H1 (cell line): ENCODE measurements around the gene SEMA6D. TPM values are rescaled to one million over a fixed set of nuclear protein-coding genes. Genes with fewer than 3 reads are reported as not detected.

ENCODE experiments used
- CTCF ChIA-PET: fragments of 300-600 bp; sonication (Branson Sonifier 250); formaldehyde crosslinking; loops from one replicate; lab custom pipeline; 2021; ENCODE audit not compliant: partially characterized antibody; lab: Charles Lee
- POLR2A ChIA-PET: fragments of 300-600 bp; sonication (Branson Sonifier 250); formaldehyde crosslinking; loops from one replicate; lab custom pipeline; 2021; ENCODE audit warnings: inconsistent platforms; ENCODE audit not compliant: partially characterized antibody; lab: Charles Lee
- DNase-seq, 2 experiments: peaks; one replicate each; pipeline versions ENCODE4 v3.0.0 to v3.0.0-alpha.2; 2010 to 2022; ENCODE audit warnings: low spot score in 2 of 2, low read depth in 1 of 2, mixed read lengths in 1 of 2
- FAIRE-seq: peaks from 2 replicates; lab custom pipeline; 2011; peaks lifted over from hg19 to GRCh38; lab: Jason Lieb, UNC
- H2AFZ ChIP-seq: 2 replicates; pipeline ENCODE4 v1.8.1; 2012; ENCODE audit warnings: low read length, inconsistent platforms
- H2AK5ac ChIP-seq: 2 replicates; pipeline ENCODE4 v1.6.1; 2013; ENCODE audit warnings: low read depth, low read length
- H2BK120ac ChIP-seq: replicated peaks from 2 replicates; pipeline ENCODE3; 2013; ENCODE audit warnings: low read depth, low read length, inconsistent platforms
- H2BK12ac ChIP-seq: 2 replicates; pipeline ENCODE4 v1.6.1; 2013; ENCODE audit warnings: low read depth, low read length
- H2BK15ac ChIP-seq: 2 replicates; pipeline ENCODE4 v1.6.1; 2013; ENCODE audit warnings: low read length
- H2BK20ac ChIP-seq: 2 replicates; pipeline ENCODE4 v1.6.1; 2013; ENCODE audit warnings: low read length
- H2BK5ac ChIP-seq: 2 replicates; pipeline ENCODE4 v1.6.1; 2013; ENCODE audit warnings: low read depth, low read length
- H3K14ac ChIP-seq: 2 replicates; pipeline ENCODE4 v1.6.1; 2013; ENCODE audit warnings: inconsistent platforms; ENCODE audit not compliant: insufficient read length
- H3K18ac ChIP-seq: 2 replicates; pipeline ENCODE4 v1.6.1; 2013; ENCODE audit warnings: low read length; ENCODE audit errors: extremely low read depth
- H3K23ac ChIP-seq: 2 replicates; pipeline ENCODE4 v1.6.1; 2013; ENCODE audit warnings: inconsistent platforms; ENCODE audit not compliant: insufficient read length
- H3K23me2 ChIP-seq: 2 replicates; pipeline ENCODE4 v1.6.1; 2013; ENCODE audit warnings: low read depth, low read length
- H3K27ac ChIP-seq: 2 replicates; pipeline ENCODE4 v1.6.1; 2011; ENCODE audit warnings: low read depth, low read length, inconsistent platforms
- H3K27me3 ChIP-seq, 4 experiments: replicated peaks in 1 of 4; 1 replicate in 1 of 4; 2 replicates in 3 of 4; pipeline versions ENCODE4 v1.6.1 to v1.8.1; 2011 to 2013; ENCODE audit warnings: low read length in 3 of 4, mild to moderate bottlenecking in 3 of 4, inconsistent platforms in 2 of 4, mixed read lengths in 2 of 4, moderate library complexity in 1 of 4; ENCODE audit not compliant: control insufficient read depth in 3 of 4, insufficient read depth in 3 of 4; ENCODE audit errors: extremely low read depth in 1 of 4
- H3K36me3 ChIP-seq, 4 experiments: 2 replicates each; pipeline versions ENCODE4 v1.6.1 to v1.8.1; 2011 to 2013; ENCODE audit warnings: mild to moderate bottlenecking in 4 of 4, low read length in 3 of 4, moderate library complexity in 2 of 4, control low read depth in 1 of 4, inconsistent platforms in 1 of 4; ENCODE audit not compliant: insufficient read depth in 4 of 4, control insufficient read depth in 2 of 4
- H3K4ac ChIP-seq: replicated peaks from 2 replicates; pipeline ENCODE3; 2013; ENCODE audit warnings: low read length, low read depth, mixed read lengths, inconsistent platforms; ENCODE audit not compliant: insufficient read length
- H3K4me1 ChIP-seq, 4 experiments: replicated peaks in 1 of 4; 1 replicate in 1 of 4; 2 replicates in 3 of 4; pipeline versions ENCODE4 v1.6.1 to v1.8.1; 2011 to 2013; ENCODE audit warnings: low read length in 3 of 4, inconsistent platforms in 2 of 4, mixed read lengths in 1 of 4; ENCODE audit not compliant: insufficient read depth in 4 of 4, control insufficient read depth in 3 of 4
- H3K4me2 ChIP-seq, 2 experiments: 2 replicates each; pipeline versions ENCODE4 v1.6.1 to v1.8.1; 2011 to 2013; ENCODE audit warnings: low read depth in 2 of 2, low read length in 2 of 2, control low read depth in 1 of 2, inconsistent platforms in 1 of 2, mild to moderate bottlenecking in 1 of 2; ENCODE audit not compliant: insufficient read depth in 1 of 2
- H3K4me3 ChIP-seq, 4 experiments: fragments of 200-600, 300-600 bp in 1 of 4; sonication (generic), shearing (Covaris generic), sonication (Bioruptor Twin) in 1 of 4; 2 replicates each; pipeline versions ENCODE4 v1.5.1 to v1.8.1; 2011 to 2016; ENCODE audit warnings: low read length in 4 of 4, low read depth in 3 of 4, control low read depth in 2 of 4, inconsistent platforms in 2 of 4, mild to moderate bottlenecking in 2 of 4, mixed read lengths in 1 of 4, moderate library complexity in 1 of 4; ENCODE audit not compliant: insufficient read depth in 2 of 4; ENCODE audit errors: extremely low read depth in 1 of 4
- H3K56ac ChIP-seq: replicated peaks from 2 replicates; pipeline ENCODE3; 2013; ENCODE audit warnings: low read depth, mild to moderate bottlenecking, mixed read lengths, low read length, inconsistent platforms; ENCODE audit not compliant: insufficient read length
- H3K79me1 ChIP-seq: 2 replicates; pipeline ENCODE4 v1.6.1; 2013; ENCODE audit warnings: low read depth, low read length, control low read depth
- H3K79me2 ChIP-seq, 2 experiments: 2 replicates each; pipeline versions ENCODE4 v1.6.1 to v1.8.1; 2012 to 2013; ENCODE audit warnings: low read length in 2 of 2, mild to moderate bottlenecking in 2 of 2, inconsistent platforms in 1 of 2; ENCODE audit not compliant: insufficient read depth in 2 of 2, control insufficient read depth in 1 of 2
- H3K9ac ChIP-seq, 4 experiments: replicated peaks in 1 of 4; 1 replicate in 1 of 4; 2 replicates in 3 of 4; pipeline versions ENCODE4 v1.6.1 to v1.8.1; 2011 to 2013; ENCODE audit warnings: low read depth in 3 of 4, low read length in 3 of 4, control low read depth in 2 of 4, mild to moderate bottlenecking in 2 of 4, moderate library complexity in 2 of 4, inconsistent platforms in 1 of 4; ENCODE audit errors: extremely low read depth in 1 of 4
- H3K9me3 ChIP-seq, 2 experiments: 2 replicates each; pipeline versions ENCODE4 v1.6.1 to v1.8.1; 2012 to 2013; ENCODE audit warnings: mild to moderate bottlenecking in 2 of 2, moderate library complexity in 2 of 2, control low read depth in 1 of 2, inconsistent platforms in 1 of 2, low read depth in 1 of 2, low read length in 1 of 2, mixed read lengths in 1 of 2; ENCODE audit not compliant: insufficient read depth in 2 of 2
- H4K20me1 ChIP-seq, 2 experiments: replicated peaks in 1 of 2; 2 replicates each; pipeline versions ENCODE3 to v1.8.1; 2011 to 2013; ENCODE audit warnings: inconsistent platforms in 2 of 2, low read length in 2 of 2, mild to moderate bottlenecking in 1 of 2; ENCODE audit not compliant: insufficient read depth in 2 of 2, control insufficient read depth in 1 of 2
- H4K5ac ChIP-seq: 2 replicates; pipeline ENCODE4 v1.6.1; 2013; ENCODE audit warnings: low read length, low read depth, mixed read lengths, inconsistent platforms; ENCODE audit not compliant: insufficient read length
- H4K8ac ChIP-seq: 2 replicates; pipeline ENCODE4 v1.8.0; 2013; ENCODE audit warnings: mild to moderate bottlenecking, moderate library complexity, low read length, inconsistent platforms; ENCODE audit not compliant: insufficient read depth; ENCODE audit errors: extremely low read depth
- H4K91ac ChIP-seq: replicated peaks from 2 replicates; pipeline ENCODE3; 2013; ENCODE audit warnings: low read length, mixed read lengths, inconsistent platforms; ENCODE audit not compliant: insufficient read length
- EGR1 ChIP-seq: IDR thresholded peaks from 2 replicates; pipeline ENCODE4 v1.6.1; 2011; ENCODE audit warnings: low read depth, low read length, borderline replicate concordance
- EZH2 ChIP-seq: fragments of 200-600 bp; sonication (generic); IDR thresholded peaks from 2 replicates; pipeline ENCODE4 v1.7.1; 2012; ENCODE audit warnings: low read depth, mild to moderate bottlenecking, moderate library complexity, low read length, inconsistent platforms; ENCODE audit not compliant: severe bottlenecking
- MAFK ChIP-seq: IDR thresholded peaks from 2 replicates; pipeline ENCODE4 v1.6.1; 2012; ENCODE audit warnings: low read depth, mild to moderate bottlenecking, improper control_type of control experiment, low read length
- RBBP5 ChIP-seq: IDR thresholded peaks from 2 replicates; pipeline ENCODE4 v1.7.1; 2012; ENCODE audit warnings: low read depth, mild to moderate bottlenecking, inconsistent platforms, low read length, moderate library complexity, borderline replicate concordance
- SRF ChIP-seq: IDR thresholded peaks from 2 replicates; pipeline ENCODE4 v1.6.1; 2011; ENCODE audit warnings: mild to moderate bottlenecking, low read depth, low read length, moderate library complexity
- TAF7 ChIP-seq: optimal IDR thresholded peaks from 2 replicates; pipeline ENCODE3; 2011; ENCODE audit warnings: low read depth, mild to moderate bottlenecking, inconsistent platforms, low read length, moderate library complexity, borderline replicate concordance
- ZNF274 ChIP-seq: IDR thresholded peaks from 2 replicates; pipeline ENCODE4 v1.7.0; 2012; ENCODE audit warnings: low read length, borderline replicate concordance; ENCODE audit errors: extremely low read depth
- WGBS, 2 experiments: shearing (Covaris generic) in 1 of 2; methylation state at CpG; one replicate each; pipeline versions ENCODE4 v1.1.6 to v1.1.7; 2013 to 2015; ENCODE audit warnings: low lambda C conversion rate in 2 of 2, mixed read lengths in 2 of 2, inconsistent platforms in 1 of 2, low coverage in 1 of 2, missing lambda C conversion rate in 1 of 2; ENCODE audit not compliant: insufficient replicate concordance in 2 of 2, insufficient coverage in 1 of 2, insufficient read length in 1 of 2; ENCODE audit errors: extremely low coverage in 1 of 2, missing lambda C conversion rate in 1 of 2; 5-methylcytosine and 5-hydroxymethylcytosine counted together
- polyA plus RNA-seq, 7 experiments: library from polyadenylated mRNA; depleted of rRNA in 3 of 7; stranded (reverse) in 5 of 7; unstranded in 2 of 7; fragments of >200 nt in 5 of 7; fragments of 200-250 nt in 2 of 7; gene quantifications; 1 replicate in 5 of 7; 2 replicates in 1 of 7; 4 replicates in 1 of 7; pipeline versions ENCODE4 v1.2.1 to v1.2.3, GENCODE V29; 2011 to 2013; ENCODE audit warnings: missing spikeins in 2 of 7, mixed read lengths in 2 of 7
- total RNA-seq: library from RNA; stranded (reverse); fragmentation: NEBNext Ultra II Directional; extraction: Animal tissue kit (Norgen Biotek cat#: 25700); gene quantifications from 2 replicates; pipeline ENCODE4 v1.2.1, GENCODE V29; 2021
- TF ChIP-seq, protein P1 (sequence below): IDR thresholded peaks from 2 replicates; pipeline ENCODE4 v1.6.1; 2011; ENCODE audit warnings: low read depth, mild to moderate bottlenecking, low read length; ENCODE audit not compliant: insufficient read depth
- TF ChIP-seq, protein P2 (sequence below): IDR thresholded peaks from 2 replicates; pipeline ENCODE4 v1.6.1; 2012; ENCODE audit warnings: inconsistent platforms

Gene SEMA6D
- total and polyA plus RNA-seq, 2 of the 8 experiments (the other 6 are each of a cell fraction or from before 2014, with no cell fraction given): 2.2 to 3.8 TPM

DNA sequence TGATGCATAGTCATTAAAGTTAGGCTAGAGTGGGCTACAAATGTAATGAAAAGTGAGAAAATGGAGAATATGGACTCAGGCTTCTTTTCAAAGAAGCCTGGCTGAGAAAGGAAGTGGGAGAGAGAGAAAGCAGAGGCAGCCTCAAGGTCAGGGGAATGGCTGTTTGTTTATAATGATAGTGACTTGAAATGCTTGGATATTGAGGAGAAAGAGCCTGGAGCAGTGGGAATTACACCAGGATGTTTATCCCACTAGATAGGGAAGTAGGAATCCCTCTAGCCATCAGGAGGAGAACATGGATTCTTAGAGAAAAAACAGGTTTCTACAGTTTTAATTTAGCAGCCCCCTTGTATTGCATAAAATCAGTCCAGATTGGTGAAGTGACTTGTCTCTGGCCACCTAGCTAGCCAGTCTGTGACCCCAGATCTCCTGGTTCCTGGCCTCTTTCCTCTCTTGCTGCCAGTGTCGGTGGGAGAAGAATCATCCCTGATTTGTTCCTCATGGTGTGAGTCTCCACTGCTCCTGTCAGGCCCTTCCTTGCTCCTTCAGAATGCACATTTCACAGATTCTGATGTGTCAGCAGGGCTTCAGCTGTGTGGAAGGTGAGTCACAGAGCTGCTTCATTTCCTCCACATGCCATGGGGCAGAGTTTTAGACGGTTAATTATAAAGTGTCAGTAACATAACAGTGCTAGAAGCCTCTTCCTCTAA, 32.9 kb downstream of the SEMA6D start:
- Histone ChIP-seq H2BK20ac (no peak overlapping the region), H4K91ac (no peak overlapping the region), H3K4me1 (no peaks in the 10 kb centered on the region), H3K4ac (no peak overlapping the region), H3K14ac (no peak overlapping the region), H4K20me1 (no peaks in the 10 kb centered on the region), H3K9ac (no peak overlapping the region), H2BK5ac (no peak overlapping the region), H3K79me1 (no peaks in the 10 kb centered on the region), H3K56ac (no peak overlapping the region), H2BK15ac (no peak overlapping the region), H3K27me3 (no peaks in the 10 kb centered on the region), H3K23me2 (no peaks in the 10 kb centered on the region), H2AK5ac (no peak overlapping the region), H3K79me2 (no peaks in the 10 kb centered on the region), H3K36me3 (0 out of 8 replicates have a peak, but pooled peaks cover 0 to 5% (median 0%) of the 10 kb centered on the region in 4 experiments), H3K4me2 (no peak overlapping the region), H2AFZ (no peak overlapping the region), H4K5ac (no peak overlapping the region), H3K4me3 (no peak overlapping the region), H3K27ac (no peak overlapping the region), H3K18ac (no peak overlapping the region), H2BK120ac (no peak overlapping the region), H2BK12ac (no peak overlapping the region), H3K23ac (no peak overlapping the region), H3K9me3 (peaks cover 10 to 12% of the 10 kb centered on the region in 2 experiments; a peak in 3 of 4 replicates), H4K8ac (no peak overlapping the region)
- TF ChIP-seq EGR1: no peak
- no peak for TF ChIP-seq EZH2
- TF ChIP-seq RBBP5: no peak
- TF ChIP-seq ZNF274: no peak
- TF ChIP-seq, protein P1, sequence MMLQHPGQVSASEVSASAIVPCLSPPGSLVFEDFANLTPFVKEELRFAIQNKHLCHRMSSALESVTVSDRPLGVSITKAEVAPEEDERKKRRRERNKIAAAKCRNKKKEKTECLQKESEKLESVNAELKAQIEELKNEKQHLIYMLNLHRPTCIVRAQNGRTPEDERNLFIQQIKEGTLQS: no peak
- TF ChIP-seq, protein P2, sequence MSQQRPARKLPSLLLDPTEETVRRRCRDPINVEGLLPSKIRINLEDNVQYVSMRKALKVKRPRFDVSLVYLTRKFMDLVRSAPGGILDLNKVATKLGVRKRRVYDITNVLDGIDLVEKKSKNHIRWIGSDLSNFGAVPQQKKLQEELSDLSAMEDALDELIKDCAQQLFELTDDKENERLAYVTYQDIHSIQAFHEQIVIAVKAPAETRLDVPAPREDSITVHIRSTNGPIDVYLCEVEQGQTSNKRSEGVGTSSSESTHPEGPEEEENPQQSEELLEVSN: no peak
- no peak for TF ChIP-seq TAF7
- no peak for TF ChIP-seq MAFK
- no peak for TF ChIP-seq SRF
- POLR2A ChIA-PET: no interaction called here
- CTCF ChIA-PET: interaction anchor here (1.5 kb wide), 1 partner anchor 238 kb away, joined by 4 read pairs; no protein-coding TSS in a partner anchor
- DNase-seq (no peak), FAIRE-seq (no peak)
- 89% methylated on average over 2 of the region's 2 CpGs; no CpG with 5 or more reads in 1 of the 2 experiments for WGBS, 2 experiments
